Ecto neural progenitor cell (in vitro differentiated cells): ENCODE results near the gene PSMD13.
A peak's percentile ranks its signal among the peaks of the same experiment; 100 is the strongest.
"Not testable (repeated sequence)": the region's sequence is repeated elsewhere in the genome, so short reads cannot be mapped to it uniquely, and the experiment has no call there.

Experiments used
- DNase-seq: peaks from one replicate; pipeline ENCODE4 v3.0.0-alpha.2; 2018; ENCODE audit warnings: low spot score

Gene PSMD13

DNA sequence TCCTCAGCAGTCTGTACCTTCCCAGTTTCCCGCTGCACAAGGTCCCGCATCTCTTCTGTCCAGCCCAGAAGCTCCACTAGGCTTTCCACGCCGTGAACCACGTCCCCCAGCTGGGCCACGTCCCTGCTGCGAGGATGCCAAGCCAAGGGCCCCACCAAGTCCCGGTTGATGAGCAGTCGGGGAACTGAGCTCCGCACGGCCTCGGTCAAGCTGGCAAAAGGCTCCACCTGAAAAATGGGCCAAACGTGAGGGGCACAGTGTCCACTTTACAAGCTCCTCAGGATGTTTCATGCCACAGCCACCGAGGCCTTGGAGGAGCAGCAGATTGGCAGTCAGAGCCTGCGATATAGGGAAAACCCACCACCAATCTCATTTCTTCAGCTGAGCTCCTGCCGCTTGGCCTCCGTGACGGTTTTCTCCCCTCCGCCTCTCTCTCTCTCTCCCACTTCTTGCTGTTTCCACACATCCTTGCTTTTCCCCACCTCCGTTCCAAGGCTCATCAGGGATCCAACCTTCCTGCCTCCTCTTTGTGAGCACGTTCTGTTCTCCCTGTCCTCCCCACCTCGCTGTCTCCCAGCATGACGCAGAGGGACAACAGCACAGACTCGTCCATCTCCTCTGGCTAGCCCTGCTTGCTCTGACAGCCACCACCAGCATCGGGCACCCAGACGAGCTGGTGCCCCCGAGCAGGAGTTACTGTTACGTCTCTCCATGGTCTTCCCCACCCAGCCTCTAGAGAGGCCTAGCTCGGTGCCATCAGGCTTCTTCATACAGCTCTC lies 17.8 kb upstream of the PSMD13 start:
- DNase-seq: no peak

DNA sequence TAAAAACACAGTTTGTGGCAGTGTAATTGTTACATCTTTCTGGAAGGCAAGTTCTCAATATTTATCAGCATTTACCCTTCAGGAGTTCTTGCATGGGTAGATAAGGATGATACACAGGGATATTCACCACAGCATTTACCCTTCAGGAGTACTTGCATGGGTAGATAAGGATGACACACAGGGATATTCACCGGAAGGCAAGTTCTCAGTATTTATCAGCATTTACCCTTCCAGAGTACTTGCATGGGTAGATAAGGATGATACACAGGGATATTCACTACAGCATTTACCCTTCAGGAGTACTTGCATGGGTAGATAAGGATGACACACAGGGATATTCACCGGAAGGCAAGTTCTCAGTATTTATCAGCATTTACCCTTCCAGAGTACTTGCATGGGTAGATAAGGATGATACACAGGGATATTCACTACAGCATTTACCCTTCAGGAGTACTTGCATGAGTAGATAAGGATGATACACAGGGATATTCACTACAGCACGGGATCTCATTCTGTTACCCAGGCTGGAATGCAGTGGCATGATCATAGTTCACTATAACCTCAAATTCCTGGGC lies 16.0 kb upstream of the PSMD13 start:
- DNase-seq: not testable (repeated sequence)

DNA sequence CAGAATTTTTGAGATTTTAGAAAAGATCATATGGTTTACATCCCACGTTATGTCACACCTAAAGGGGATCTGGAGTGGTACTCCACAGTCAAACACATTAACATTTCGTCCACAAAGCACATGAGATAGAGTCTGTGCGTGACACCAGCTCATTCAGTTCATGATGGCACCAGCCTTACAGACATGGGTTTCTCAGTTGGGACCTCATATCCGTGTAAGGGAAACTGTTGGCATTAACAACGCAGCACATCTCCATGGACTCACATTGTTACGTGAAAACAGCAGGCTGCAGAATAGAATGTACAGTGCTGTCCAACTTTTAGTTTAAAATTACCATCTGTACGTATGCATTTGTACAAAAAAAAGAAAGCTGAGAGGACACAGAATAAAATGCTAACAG lies 15.2 kb upstream of the PSMD13 start:
- no peak for DNase-seq

DNA sequence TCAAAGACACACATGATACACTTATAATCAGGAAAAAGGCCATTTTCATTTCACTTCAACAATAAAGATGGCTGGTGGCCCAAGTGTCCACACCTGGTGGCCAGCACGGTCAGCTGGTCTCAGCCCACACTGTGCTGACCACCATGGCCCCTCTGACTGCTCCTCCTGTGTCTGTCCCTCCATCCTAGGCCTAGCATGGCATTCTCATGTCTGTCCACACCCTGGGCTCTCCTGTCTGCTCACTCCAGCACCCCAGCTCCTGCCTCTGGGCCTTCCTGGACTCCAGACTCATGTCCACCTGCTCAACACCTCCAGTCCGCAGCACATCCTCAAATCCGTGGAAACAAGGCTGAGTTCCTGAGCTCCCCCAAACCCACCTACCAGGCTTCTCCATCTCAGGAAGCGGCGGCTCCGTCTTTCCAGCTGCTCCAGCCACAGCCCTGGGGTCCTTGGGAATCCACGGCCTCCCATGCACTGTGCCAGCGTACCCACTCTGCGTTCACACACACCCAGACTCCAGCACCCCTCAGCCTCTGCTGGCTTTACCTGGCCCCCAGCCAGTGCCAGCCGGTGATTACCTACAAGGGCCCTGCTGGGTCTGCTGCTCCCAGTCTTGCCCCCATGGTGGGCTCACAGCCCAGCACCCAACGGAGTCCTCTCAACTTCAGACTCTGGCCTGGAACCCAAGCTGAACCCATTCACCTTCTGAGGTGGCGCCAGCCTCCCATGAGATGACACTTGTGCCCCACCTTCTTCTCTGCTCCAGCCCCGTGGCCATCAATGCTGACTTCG lies 14.6 kb upstream of the PSMD13 start:
- DNase-seq: no peak

DNA sequence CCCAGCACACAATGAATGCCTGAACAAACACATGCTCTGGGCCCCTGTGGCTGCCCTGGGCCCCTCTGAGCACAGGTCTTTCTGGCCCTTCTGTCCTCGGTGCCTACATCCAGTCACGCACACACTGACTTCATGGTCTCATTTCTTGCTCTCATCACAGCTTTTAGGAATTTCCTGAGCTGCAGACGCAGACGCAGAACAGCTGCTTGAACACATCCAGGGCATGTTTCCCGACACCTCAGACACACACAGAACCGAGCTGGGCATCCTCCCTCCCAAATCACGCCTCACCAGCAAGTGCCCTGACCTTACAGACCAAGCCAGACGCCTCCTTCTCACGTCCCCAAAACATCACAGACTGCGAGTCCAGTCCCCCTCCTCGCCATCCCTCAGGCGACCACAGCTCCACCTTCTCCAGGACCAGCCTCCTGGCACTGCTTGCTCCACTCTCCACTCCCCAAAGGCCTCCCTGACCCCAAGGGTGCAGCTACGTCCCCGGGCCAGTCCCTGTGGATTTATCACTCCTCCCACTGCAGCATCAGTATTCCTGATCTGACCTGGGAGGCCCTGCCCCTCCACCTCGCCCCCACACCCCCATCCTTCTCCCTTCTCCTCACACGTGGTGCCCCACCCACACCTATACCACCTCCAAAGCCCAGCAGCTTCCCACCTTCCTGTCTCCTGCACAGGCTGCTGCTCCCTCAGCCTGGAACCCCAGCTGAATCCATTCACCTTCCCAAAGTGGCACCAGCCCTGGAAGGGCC lies 13.6 kb upstream of the PSMD13 start:
- no peak for DNase-seq

DNA sequence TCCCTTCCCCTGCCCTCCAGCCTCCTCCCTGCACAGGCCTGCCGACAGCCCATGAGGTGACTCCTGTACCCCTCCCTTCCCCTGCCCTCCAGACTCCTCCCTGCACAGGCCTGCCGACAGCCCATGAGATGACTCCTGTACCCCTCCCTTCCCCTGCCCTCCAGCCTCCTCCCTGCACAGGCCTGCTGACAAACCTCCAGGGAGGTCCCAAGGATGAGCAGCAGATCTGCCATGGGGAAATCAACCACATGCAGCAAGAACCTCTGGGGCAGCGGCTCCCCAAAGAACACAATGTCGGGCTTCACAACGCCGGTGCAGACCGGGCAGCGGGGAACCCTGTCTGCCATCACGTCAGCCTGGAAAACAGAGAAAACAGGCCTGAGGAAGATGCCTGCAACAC lies 12.9 kb upstream of the PSMD13 start:
- DNase-seq: no peak

DNA sequence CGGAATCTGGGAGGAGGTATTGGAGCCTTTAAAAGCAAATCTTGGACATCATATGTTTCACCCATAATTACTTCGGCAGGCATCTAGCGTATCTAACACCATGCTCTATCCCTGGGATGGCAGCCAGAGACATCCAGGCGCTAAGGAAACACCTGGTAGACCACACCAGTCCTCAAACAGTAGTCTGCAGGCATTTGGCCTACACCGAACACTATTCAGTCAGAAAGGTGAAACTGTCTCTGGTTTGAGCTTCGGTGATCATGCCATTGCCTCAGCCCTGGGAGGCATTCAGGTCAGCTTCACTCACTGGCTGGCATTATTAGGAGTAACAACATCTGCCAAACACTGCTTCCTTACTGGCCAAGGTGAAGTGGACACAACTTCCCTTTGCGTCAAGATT lies 12.4 kb upstream of the PSMD13 start:
- no peak for DNase-seq

DNA sequence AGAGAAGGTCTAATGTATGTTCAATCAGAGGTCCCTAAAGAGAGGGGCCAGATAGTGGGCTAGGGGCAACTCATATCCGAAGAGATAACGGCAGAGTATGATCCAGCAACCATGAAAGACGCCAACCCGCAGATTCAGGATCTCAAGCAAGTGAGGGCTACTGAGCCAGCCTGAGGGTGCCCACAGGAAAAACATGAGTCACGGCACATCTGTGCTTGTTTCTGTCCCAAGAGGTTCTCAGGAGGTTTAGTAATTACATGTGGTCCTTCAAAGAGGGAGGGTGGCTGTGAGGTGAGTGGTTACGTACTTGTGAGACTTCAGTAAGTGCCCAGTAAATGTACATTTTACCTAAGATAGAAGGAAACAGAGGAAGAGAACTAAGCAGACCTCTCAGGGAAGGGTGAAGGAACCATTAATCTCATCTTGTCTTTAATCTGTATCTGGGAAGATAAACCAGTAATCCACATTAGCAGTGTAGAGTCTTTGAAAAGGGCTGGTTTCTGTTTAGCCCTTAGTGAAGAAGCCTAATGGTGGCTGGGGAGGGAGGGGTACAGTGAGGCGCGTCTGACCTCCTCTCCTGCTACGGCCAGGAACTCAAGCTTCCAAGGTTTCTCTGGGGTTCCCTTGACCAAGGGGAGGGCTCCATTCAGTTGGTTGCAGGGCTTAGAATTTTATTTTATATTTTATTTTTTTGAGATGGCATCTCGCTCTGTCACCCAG lies 10.9 kb upstream of the PSMD13 start:
- DNase-seq: no peak

DNA sequence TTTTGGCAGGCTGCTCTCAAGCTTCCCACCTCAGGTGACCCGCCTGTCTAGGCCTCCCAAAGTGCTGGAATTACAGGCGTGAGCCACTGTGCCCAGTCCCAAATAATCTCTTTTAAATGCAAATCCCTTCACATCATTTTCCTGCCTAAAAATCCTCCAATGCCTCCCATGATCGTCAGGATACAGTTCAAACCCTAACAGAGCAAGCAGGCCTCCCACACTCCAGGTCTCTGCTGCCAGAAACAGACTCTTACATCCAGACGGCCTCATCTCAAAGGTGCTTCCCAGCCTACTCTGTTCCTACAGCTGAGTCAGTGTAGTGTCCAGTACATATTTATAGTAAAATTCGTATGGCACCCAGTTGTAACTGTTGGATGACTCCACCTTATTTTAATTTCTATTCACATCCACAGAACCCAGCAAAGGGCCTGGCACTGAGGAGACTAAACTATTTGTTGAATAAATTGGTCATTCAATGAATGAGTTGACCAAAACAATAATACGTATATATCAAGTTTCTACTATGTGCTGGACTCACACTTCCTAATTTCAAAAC lies 8.9 kb upstream of the PSMD13 start:
- no peak for DNase-seq

DNA sequence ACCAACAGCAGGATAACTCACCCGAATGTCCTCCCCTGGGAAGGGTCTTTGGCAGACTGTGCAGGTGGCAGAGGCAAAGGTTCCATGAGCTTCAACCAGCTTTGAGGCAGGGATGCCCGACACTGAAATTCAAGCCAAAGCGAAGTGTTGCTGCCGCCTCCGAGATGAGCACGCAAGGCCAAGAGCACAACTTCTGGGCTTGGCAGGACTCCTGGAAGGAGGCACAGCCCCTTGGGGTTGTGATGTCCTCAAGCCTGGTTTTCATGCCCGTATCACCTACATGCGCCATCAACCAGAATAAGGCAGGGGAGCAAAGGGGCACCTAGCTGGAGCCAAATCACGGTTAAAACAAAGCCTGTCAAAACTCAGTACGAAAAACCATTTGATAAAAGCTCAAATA lies 6.3 kb upstream of the PSMD13 start:
- DNase-seq: no peak

DNA sequence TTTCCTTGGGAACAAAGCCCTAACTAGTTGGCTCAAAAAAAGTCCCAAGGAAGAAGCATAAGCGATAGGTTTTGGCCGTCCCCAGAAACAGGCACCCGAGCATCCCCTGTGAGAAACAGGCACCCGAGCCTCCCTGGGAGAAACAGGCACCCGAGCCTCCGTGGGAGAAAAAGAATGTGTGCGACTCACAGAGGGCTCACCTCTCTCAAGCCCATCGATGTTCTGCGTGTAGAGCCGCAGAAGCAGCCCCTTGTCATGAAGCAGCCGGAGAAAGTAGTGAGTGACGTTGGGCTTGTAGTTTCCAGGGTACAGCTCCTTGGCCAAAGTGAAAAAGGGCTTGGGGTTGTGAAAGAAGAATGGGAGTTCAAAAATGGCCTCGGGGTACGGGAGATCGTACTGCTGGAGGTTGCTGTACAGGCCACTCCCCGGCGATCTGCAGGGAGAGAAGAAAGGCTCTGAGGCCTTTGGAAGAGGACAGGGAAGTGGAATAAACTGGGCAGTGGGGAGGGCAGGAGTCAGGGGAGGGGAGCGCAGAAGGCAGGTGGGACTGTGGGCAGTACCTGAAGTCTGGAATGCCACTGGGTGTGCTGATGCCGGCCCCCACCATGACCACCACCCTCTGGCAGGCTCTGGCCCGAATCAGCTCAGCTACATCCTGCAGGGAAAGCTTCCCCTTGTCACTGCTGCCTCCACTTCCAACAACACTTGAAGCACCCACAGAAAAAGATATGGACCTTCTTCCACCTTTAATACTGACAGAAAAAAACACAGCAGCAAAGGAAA lies 3.8 kb upstream of the PSMD13 start:
- no peak for DNase-seq

DNA sequence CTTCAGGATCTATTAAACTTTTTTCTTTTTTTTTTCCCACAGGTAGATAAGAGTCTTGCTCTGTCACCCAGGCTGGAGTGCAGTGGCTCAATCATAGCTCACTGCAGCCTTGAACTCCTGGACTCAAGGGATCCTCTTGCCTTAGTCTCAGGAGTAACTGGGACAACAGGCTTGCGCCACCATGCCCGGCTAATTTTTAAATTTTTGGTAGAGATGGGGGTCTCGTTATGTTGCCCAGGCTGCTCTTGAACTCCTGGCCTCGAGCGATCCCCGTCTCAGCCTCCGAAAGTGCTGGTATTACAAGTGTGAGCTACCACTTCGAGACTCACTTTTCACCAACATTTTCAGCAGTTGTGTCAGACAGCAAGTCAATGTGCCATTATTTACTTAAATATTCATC lies 1.6 kb upstream of the PSMD13 start:
- no peak for DNase-seq

DNA sequence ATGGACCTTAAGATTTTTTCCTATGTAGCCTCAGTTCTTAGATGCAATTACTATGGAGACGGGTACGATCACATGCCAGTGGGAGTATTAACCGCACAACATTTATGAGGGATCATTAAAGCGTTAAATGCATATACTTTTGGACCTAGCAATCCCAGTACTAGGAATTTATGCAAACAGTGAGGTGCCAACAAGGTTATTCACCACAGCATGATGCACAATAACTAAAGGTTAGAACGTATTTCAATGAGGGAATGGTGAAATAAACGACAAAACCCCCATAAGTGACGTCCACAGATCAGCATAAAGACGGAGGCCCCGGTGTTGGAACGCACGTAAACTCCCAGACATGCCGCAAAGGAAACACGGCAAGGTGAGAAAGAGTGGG lies 1.2 kb upstream of the PSMD13 start:
- DNase-seq: no peak

DNA sequence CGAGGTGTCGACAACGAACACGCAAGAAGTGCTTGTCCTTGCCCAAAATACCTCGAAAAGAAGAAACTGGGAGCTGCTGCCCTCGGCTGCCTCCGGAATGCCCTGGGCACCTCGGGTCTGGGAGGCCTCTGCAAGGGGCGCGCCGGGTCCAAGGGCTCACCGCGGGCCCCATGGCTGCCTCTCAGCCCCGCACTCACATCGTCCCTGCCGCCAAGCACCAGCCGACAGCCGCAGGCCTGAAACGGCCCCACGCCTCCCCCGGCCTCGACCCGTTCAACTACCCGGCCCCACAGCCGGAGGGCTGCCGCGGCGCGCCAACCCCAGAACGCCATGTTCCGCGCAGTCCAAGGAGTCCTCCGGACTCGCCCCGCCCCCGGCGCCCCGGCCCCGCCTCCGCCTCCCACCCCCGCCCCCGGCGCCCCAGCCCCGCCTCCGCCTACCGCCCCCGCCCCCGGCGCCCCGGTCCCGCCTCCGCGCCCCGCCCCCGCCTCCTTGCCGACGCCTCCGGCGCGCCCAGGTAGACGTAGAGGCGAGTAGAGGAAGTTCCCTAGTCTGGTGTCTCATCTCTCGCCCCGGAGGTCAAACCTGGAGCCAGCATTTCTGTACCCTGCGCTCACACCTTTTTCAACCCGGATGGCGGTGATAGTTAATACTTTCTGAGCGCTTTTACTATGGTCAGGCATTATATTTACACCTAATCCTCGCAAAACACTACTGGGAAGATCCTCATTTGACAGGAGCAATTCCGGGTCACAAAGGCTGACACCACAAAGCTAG lies 591 bp upstream of the PSMD13 start, which contains the start of gene SIRT3:
SIRT3 (minus strand) TSS at position 346 of the 777 bp plus-strand sequence; CDS start at position 332, 14 bp downstream.
- peak; percentile 93 for DNase-seq

DNA sequence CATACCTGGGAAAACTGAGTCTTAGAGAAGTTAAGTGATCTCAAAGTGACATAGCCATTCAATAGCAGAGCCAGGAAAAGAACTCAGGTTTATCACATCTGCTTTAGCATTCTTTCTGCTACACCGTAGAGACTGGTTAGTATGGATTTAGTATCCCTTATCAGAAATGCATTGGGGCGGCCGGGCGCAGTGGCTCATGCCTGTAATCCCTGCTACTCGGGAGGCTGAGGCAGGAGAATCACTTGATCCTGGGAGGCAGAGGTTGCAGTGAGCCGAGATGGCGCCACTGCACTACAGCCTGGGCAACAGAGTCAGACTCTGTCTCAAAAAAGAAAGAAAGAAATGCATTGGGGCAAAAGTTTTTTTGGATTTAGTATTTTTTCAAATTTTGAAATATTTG lies 1.6 kb downstream of the PSMD13 start:
- not testable (repeated sequence) for DNase-seq

DNA sequence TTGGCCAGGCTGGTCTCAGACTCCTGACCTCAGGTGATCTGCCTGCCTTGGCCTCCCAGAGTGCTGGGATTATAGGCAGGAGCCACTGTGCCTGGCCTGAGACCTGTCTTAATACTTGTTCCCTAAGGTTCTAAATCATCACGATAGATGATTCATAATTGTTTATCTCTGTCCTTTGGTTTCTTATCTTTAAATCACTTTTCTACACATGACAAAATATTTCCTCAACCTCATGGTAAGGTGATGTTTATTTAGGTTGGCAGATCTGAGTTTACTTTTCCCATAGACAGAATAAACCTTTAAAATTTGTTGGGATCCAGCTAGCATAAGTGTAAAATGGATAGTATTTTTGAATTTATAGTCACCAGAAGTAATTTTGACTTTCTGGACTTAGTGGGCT lies 3.5 kb downstream of the PSMD13 start:
- DNase-seq: no peak

DNA sequence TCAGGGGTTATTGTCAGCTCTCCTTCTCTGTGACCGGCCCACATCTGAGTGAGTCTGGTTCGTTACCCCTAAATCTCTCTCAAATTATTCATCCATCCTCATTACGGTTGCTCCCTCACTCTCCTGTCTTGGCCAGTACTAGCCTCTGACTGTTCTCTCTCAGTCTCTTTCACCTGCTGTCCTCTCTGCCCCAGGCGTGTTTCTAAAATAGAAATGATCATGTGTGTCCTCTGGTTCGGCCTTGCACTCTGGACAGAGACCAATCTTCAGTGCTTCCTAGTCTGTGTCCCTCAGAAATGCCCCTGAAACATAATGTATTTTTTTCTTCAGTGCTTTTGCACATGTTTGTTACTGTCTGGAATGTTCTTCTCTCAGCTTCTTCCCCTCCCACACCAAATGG lies 4.9 kb downstream of the PSMD13 start:
- DNase-seq: no peak

DNA sequence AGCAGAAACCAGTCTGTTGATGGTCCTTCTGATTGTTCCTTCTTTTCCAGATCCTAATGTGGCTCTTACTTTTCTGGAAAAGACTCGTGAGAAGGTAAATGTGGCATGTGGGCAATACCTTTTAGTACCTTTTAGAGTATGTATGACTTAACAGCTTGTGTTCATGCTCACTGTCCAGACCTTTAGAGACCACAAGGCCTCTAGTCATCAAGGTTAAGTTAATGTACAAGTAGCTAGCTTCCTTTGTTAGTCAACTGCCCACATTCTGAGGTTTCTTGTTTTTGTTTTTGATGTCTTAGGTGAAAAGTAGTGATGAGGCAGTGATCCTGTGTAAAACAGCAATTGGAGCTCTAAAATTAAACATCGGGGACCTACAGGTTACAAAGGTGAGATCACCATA lies 7.6 kb downstream of the PSMD13 start:
- DNase-seq: no peak

DNA sequence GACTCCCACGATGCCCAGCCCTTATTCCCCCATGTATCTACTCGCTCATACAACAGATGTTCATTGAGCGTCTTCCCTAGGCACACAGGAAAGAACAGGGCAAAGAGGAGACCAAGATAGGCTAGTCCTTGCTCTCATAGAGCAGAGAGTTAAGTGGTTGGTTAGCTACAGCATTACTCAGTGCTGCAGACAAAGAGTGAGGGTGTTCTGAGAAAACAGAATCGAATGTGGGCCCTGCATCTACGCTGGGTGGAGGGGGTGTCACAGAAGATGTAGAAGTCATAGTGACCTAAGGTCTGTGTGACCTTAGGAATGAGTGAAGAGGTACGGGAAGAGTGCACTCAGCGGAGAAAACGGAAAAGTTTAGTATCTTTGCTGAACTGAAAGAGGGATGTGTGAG lies 12.3 kb downstream of the PSMD13 start:
- no peak for DNase-seq

DNA sequence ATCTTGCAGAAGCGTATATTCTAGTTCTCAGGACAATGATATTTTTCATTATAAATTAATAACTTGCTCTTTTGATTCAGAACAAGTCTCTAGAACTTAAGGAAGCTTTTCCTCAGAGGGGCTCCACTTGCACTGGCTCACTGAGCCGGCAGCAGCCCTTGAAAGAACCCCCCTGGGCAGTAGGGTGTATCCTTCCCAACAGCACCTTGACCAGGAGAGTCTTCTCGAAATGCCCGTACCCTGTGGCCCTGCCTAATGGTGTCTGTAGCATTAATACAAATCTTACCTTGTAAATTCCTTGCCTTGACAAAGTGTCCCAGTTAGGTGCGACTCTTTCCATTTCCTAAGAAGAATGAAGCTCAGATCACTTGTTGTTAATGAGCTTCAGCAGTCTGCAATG lies 13.5 kb downstream of the PSMD13 start:
- DNase-seq: no peak
